ENCODE data around the gene CDCA8. TPM values are rescaled to one million over a fixed set of nuclear protein-coding genes. Genes with fewer than 3 reads are reported as not detected.
A peak's percentile ranks its signal among the peaks of the same experiment; 100 is the strongest.
"Not testable (repeated sequence)": the region's sequence is repeated elsewhere in the genome, so short reads cannot be mapped to it uniquely, and the experiment has no call there.

CDCA8 gene
- total RNA-seq, 1 donor from 2014 or later = 2.5 TPM

DNA sequence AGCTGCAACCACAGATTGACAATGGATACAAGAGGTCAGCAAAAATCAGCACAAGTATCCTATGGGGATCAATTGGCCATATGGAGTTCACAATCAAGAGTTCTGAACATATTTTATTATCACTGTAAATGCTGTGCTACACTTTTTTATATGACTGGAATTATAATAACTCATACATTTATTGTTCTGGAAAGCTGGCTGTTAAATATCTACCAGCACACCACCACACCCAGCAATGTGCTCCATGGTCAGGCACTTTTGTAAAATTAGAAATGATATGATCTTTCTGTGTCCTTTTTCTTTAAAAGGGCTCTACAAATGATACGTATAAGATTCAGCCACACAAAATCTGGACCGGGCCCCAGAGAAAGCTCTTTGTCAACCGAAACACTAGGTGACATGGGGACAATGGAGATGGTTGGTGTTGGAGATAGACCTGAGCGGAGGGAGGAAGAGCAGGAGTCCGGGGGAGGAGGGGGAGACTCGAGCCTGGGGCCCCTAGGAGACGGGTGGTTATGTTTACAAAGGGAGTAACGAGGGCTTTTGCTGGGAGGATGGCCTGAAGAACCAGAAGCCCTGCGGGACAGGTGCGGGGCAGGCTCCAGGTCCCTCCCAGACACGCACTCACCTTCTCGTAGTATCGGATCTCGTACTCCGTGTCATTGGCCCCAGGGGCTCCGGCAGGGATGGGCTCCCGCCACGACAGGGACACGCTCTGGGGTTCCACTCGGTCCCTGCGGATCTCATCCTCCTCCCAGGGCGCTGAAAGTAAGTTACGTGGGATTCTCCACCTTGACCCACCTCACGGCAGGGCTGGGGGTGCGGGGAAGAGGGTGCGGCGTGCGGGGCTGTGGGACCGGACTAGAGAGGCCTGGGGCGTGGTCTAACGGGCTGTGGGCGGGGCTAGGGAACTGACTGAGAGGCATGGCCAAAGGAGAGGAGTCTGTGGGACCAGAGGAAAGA, 42.6 kb downstream of the CDCA8 start:
- peak; percentile 46 for DNase-seq (ENCODE audit: low spot score)

DNA sequence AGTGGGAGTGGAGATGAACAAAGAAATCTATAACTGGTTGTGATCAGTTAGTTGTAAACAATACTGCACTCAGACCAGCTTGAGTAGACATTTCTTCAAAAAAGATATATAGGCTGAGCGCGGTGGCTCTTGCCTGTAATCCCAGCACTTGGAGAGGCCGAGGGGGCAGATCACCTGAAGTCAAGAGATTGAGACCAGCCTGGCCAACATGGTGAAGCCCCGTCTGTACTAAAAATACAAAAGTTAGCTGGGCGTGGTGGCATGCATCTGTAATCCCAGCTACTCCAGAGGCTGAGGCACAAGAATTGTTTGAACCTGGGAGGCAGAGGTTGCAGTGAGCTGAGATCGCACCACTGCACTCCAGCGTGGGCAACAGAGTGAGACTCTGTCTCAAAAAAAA, 45.7 kb downstream of the CDCA8 start:
- DNase-seq (ENCODE audit: low spot score) = not testable (repeated sequence)

GRCh38 chr1:37738619-37739018, 46.3 kb downstream of the CDCA8 start:
- DNase-seq (ENCODE audit: low spot score) = not testable (repeated sequence)

DNA sequence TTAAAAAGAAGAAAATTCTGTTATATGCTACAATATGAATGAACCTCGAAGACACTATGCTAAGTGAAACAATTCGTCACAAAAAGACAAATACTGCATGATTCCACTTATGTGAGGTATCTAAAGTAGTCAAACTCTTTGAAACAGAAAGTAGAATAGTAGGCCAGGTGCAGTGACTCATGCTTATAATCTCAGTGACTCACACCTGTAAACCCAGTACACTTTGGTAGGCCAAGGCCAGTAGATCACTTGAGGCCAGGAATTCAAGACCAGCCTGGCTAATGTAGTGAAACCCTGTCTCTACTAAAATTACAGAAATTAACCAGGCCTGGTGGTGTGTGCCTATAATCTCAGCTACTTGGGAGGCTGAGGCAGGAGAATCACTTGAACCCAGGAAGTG, 46.9 kb downstream of the CDCA8 start:
- DNase-seq (ENCODE audit: low spot score) = peak; percentile 41

DNA sequence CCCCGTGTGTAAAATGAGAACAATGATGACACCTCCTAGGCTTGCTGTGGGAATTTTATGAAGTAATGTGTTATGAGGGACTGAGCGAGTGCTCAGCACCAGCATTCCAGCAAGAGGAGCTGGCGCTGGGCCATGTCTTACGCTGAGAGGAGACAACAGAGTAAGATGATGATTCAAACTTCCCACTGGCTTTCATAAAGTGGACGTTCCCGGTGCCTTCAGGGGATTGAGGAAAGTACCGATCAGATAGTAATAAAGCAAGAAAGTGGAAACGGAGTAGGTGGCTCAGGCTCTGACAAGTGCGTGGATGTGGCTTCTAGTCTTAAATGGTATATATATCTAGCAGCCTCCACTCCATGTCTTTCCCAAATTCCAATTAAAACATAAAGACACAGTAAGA, 48.8 kb downstream of the CDCA8 start:
- no peak for DNase-seq (ENCODE audit: low spot score)

- no peak for DNase-seq (ENCODE audit: low spot score)
Observed at GRCh38 chr1:37741662-37742061, 49.3 kb downstream of the CDCA8 start.

DNA sequence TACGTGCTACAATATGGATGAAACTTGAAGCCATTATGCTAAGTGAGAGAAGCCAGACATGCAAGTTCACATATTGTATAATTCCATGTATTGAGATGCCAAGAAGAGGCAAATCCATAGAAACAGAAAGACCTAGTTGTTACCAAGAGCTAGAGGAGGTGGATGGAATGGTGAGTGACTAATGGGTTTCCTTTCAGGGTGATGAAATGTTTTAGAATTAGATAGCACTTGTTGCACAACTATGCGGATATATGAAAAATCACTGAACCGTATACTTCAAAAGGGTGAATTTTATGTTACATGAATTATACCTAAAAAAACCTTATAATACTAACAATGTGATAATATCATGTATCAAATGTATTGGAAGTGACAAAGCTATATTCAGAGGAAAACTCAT, 54.5 kb downstream of the CDCA8 start:
- DNase-seq (ENCODE audit: low spot score) = no peak

DNA sequence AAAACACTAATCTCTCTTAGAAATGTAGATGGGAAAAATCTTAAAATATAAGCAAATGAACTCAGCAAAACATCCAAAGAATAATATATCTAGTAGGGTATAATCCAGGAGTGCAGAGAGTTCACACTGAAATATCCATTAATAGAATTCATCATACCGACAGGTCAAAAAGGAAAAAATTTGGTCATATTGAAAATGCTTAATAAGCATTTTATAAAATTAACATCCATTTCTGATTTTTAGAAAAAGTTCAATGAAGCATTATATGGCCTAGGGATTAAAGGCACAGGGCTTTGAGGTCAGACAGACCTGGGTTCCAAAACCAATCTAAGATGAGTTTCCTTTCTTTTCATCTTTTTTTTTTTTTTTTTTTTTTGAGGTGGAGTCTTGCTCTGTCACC, 56.2 kb downstream of the CDCA8 start:
- no peak for DNase-seq (ENCODE audit: low spot score)

DNA sequence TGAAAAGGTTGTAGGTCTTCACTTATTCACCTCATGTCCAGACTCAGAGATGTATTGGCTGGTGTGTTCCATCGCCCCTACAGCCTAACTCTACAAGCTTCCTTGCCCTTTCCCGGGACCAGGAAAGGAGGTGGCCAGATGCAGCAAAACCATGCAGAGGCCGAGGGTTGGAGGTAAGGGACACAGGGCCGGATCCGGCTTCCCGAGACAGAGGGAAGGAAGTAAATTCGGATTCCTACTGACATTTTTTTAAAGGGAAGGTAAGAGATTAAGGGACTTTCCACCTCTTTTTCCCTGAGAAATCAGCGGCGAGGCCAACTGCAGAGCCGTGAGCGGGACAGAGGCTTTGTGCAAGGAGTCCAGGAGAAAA, 59.9 kb downstream of the CDCA8 start:
- no peak for DNase-seq (ENCODE audit: low spot score)

DNA sequence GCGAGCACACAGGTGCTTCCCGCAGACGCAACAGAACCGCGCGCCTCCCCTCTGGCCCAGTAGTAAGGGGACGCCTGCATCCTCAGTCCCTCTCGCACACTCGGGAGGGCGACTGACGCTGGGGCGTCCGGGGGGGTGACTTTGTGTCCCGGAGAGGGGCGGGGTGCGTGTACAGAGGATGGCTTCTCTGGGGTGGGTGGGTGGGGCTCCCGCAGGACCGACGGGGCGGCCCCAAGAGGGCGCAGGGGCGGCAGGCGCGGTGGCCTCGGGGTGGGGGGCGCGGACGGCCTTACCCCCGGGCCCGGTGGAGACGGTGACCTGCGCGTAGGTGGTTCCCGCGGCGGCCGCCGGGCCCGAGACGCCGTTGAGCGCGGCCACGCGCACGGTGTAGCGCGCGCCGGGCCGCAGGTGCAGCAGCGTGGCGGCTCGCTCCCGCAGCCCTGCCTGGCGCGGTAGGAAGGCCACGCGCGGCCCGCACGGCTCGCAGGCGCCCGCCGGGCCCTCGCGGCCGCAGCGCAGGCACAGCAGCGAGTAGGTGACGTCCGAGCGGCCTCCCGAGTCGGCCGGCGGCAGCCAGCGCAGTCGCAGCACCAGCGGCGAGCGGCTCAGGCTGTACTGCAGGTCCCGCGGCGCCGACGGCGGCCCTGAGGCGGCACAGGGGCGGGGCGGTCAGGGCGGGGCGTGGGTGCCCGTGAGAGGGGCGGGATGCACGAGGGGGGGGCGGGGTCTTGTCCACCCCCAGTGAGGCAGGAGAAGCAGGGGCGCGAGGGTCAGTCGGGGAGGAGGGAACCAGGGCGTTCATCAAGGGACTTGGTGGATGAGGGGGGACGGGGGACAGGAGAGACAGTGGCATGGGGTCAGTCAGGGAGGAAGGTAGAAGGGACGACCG, 60.5 kb downstream of the CDCA8 start:
- DNase-seq (ENCODE audit: low spot score) = no peak

DNA sequence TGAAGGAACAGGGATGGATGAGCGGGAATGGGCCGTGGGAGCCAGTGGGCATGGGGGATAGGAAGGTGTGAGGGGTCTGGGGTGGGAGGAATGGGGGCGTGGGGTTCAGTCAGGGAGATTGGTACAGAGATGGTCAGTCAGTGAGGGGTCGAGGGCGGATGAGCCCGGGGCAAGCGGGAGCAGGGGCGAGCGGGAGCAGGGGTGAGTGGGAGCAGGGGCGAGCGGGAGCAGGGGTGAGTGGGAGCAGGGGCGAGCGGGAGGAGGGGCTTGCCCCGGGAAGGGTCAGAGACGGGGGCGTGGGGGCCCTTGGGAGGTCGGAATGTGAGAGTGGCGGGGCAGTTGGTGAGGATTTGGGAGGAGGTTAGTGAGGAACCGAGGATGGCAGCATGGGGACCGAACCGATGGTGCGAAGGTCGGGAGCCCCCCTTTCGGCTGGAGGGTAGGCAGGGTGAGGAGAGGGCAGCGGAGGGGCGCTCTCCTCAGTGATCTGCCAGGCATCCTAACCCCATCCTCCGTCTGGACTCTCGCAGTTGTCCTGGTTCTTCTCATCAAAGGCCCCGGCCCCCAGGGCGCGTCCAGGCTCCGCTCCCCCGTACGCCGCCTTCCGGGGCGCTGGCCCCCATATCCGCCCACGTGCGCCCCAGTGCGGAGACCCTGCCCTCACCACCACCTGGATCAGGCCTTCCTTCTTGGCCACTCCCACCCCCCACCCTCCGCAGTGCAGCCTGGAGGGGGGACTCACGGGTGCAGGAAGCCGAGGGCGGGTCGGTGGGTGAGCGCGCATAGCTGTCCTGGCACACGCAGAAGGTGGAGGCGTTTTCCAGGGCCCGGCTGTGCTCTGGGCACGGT, 61.4 kb downstream of the CDCA8 start:
- no peak for DNase-seq (ENCODE audit: low spot score)

GRCh38 chr1:37755290-37755689, 63.0 kb downstream of the CDCA8 start:
- DNase-seq (ENCODE audit: low spot score) = no peak

- DNase-seq (ENCODE audit: low spot score) = no peak
Observed at GRCh38 chr1:37755951-37756560, 63.7 kb downstream of the CDCA8 start.

Other genes with a start within 250 kb of the CDCA8 start
- gene ZC3H12A, start 217.9 kb upstream of the CDCA8 start, total RNA-seq = 17.6 TPM
- gene MEAF6, start 177.8 kb upstream of the CDCA8 start, total RNA-seq = 74.2 TPM
- gene SNIP1, start 138.2 kb upstream of the CDCA8 start, total RNA-seq = 16.3 TPM
- 45.3 TPM for gene DNALI1, start 135.6 kb upstream of the CDCA8 start, total RNA-seq
- 25.6 TPM for gene GNL2, start 96.6 kb upstream of the CDCA8 start, total RNA-seq
- 6.0 TPM for gene RSPO1, start 57.6 kb upstream of the CDCA8 start, total RNA-seq
- gene EPHA10, start 72.6 kb downstream of the CDCA8 start, total RNA-seq = 8.5 TPM
- 6.9 TPM for gene MANEAL, start 101.3 kb downstream of the CDCA8 start, total RNA-seq
- 69.6 TPM for gene C1orf122, start 115.3 kb downstream of the CDCA8 start, total RNA-seq
- gene YRDC, start 115.7 kb downstream of the CDCA8 start, total RNA-seq = 11.5 TPM
- 18.6 TPM for gene MTF1, start 167.1 kb downstream of the CDCA8 start, total RNA-seq